ENCODE data around the gene TAC3.
"Not testable (repeated sequence)": the region's sequence is repeated elsewhere in the genome, so short reads cannot be mapped to it uniquely, and the experiment has no call there.

TAC3 gene

GRCh38 chr12:56963557-56963956 lies 52.8 kb downstream of the TAC3 start:
- H3K4me2 ChIP-seq (ENCODE audit: low read length); H2AK5ac ChIP-seq (ENCODE audit: low read length); H3K27me3 ChIP-seq (ENCODE audit: insufficient read depth, low read length, poor library complexity); H2BK5ac ChIP-seq (ENCODE audit: low read length); H3K79me1 ChIP-seq (ENCODE audit: low read length); H3K36me3 ChIP-seq (ENCODE audit: control insufficient read depth, insufficient read depth, low read length); H4K8ac ChIP-seq (ENCODE audit: low read depth, low read length); H4K5ac ChIP-seq (ENCODE audit: low read length); H3K4me3 ChIP-seq (ENCODE audit: low read length); H2BK15ac ChIP-seq (replicated peaks; ENCODE audit: low read depth); H3K4me1 ChIP-seq (ENCODE audit: control insufficient read depth, low read depth, low read length); H3K23ac ChIP-seq (ENCODE audit: low read length); H3K4ac ChIP-seq (ENCODE audit: low read depth, low read length); H3K27ac ChIP-seq (ENCODE audit: low read depth, low read length); H3K18ac ChIP-seq (ENCODE audit: low read length); H3K56ac ChIP-seq (ENCODE audit: low read length); H2BK120ac ChIP-seq (ENCODE audit: low read depth, low read length); H3K9ac ChIP-seq (ENCODE audit: low read length); DNase-seq; H3K79me2 ChIP-seq (ENCODE audit: control insufficient read depth, insufficient read depth, low read length): not testable (repeated sequence)
- WGBS (ENCODE audit: extremely low coverage, insufficient coverage, low lambda C conversion rate), result no CpG with 5 or more reads among the region's 27 CpGs

- not testable (repeated sequence) for H3K27me3 ChIP-seq (ENCODE audit: insufficient read depth, low read length, poor library complexity); H4K5ac ChIP-seq (ENCODE audit: low read length); H3K9ac ChIP-seq (ENCODE audit: low read length); H3K4me2 ChIP-seq (ENCODE audit: low read length); DNase-seq; H2BK120ac ChIP-seq (ENCODE audit: low read depth, low read length); H3K4me3 ChIP-seq (ENCODE audit: low read length); H2AK5ac ChIP-seq (ENCODE audit: low read length); H3K4ac ChIP-seq (ENCODE audit: low read depth, low read length); H4K8ac ChIP-seq (ENCODE audit: low read depth, low read length); H3K36me3 ChIP-seq (ENCODE audit: control insufficient read depth, insufficient read depth, low read length); H3K79me2 ChIP-seq (ENCODE audit: control insufficient read depth, insufficient read depth, low read length); H3K23ac ChIP-seq (ENCODE audit: low read length); H2BK15ac ChIP-seq (replicated peaks; ENCODE audit: low read depth); H3K18ac ChIP-seq (ENCODE audit: low read length); H3K4me1 ChIP-seq (ENCODE audit: control insufficient read depth, low read depth, low read length); H3K27ac ChIP-seq (ENCODE audit: low read depth, low read length); H3K56ac ChIP-seq (ENCODE audit: low read length); H2BK5ac ChIP-seq (ENCODE audit: low read length); H3K79me1 ChIP-seq (ENCODE audit: low read length)
- WGBS (ENCODE audit: extremely low coverage, insufficient coverage, low lambda C conversion rate), result no CpG with 5 or more reads among the region's 4 CpGs
Measured at GRCh38 chr12:56962247-56962646, 54.1 kb downstream of the TAC3 start.
